Erythroblast (primary cell): ENCODE results near the gene BLOC1S5.

Experiments
- DNase-seq, 2 experiments: peaks; one replicate each; lab custom pipeline; 2025; lab: John Stamatoyannopoulos, UW
- GATA1 ChIP-seq: IDR thresholded peaks from 2 replicates; pipeline ENCODE4 v1.6.1; 2011; ENCODE audit warnings: low read depth, mild to moderate bottlenecking, control low read depth, low read length, moderate library complexity
- POLR2A ChIP-seq: IDR thresholded peaks from 2 replicates; pipeline ENCODE4 v1.6.1; 2011; ENCODE audit warnings: mild to moderate bottlenecking, low read length

BLOC1S5 gene

DNA sequence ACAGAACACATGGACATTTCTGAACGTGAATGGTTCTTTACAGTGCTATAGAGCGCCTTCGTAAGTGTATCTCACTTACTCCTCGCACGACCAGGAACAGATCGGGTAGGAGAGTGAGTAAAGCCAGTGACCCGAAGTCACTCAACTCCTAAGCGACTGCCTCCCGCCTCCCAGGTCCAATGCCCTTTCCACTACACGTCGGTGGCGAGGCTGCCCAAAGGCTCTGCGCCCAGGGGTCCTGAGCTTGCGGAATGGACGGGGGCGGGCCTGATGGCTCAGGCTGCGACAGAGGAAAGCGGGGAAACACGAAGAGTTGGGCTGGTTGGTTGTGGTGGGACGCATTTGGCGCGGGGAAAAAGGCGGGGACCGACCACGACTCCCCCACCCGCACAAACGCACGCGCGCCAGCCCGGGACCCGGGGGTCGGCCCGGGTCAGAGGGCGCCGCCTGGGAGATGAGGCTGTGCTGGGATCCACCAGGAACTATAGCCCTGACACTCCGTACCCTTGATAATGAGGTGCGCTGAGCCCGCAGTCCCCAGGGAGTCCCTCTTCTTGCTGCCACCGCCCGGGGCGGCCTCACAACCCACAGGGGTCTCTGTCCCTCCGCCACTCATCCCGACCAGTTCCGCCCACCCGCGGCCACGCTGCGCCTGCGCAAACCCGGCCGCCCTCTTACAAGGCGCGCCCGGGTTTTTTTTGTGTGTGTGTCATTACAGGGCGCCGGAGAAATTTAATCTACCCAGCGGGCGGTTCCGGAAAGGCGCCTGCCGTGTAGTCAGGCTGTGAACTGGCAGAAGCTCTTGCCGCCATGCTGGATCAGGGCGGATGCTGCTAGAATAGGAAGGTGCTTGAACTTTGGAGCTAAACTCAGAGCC, at the start of gene BLOC1S5:
BLOC1S5 (minus strand) TSS at position 629 of the 877 bp plus-strand sequence; CDS start at position 616, 13 bp downstream.
- TF ChIP-seq GATA1, result no peak
- peak; percentile 78 for TF ChIP-seq POLR2A
- DNase-seq, result peak; percentile 98

GRCh38 chr6:8113131-8113654, 49.0 kb upstream of the BLOC1S5 start:
- TF ChIP-seq POLR2A, result no peak
- no peak for TF ChIP-seq GATA1
- DNase-seq, result no peak

GRCh38 chr6:8110725-8111124, 46.5 kb upstream of the BLOC1S5 start:
- TF ChIP-seq POLR2A, result no peak
- TF ChIP-seq GATA1, result no peak
- no peak for DNase-seq

- TF ChIP-seq GATA1 (no peak), POLR2A (no peak)
- no peak for DNase-seq
Observed at GRCh38 chr6:8110117-8110721, 46.0 kb upstream of the BLOC1S5 start.

GRCh38 chr6:8108759-8109539, 44.8 kb upstream of the BLOC1S5 start:
- TF ChIP-seq POLR2A, result no peak
- TF ChIP-seq GATA1, result no peak
- DNase-seq, result no peak

DNA sequence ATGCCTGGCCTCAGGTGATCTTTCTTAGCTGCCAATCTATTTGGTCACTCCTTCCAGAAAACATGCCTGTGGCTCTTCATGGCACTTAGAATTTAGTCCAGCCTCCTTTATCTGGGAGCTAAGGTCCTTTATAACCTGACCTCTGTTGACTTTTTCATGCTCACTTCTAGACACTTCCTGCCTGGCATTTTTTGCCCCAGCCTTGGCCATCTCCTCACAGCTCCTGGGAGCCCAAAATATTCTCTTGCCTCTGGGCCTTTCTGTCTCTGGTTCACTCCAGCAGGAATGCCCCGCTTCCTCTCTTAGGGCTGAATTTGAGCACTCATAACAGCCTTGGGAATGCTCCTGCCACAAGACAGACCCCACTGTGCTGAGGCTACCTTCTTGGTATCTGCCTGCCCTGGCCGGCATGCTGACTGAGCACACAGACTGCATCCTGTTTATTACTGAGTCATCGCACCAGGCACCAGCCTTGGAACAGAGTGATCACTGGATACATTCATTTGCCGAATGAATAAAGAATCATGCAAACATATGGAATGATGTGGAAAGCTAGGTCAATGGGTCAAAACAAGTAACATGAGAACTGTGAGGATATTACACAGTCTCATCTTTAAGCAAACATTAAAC, 44.0 kb upstream of the BLOC1S5 start:
- TF ChIP-seq GATA1 (no peak), POLR2A (no peak)
- DNase-seq, result peak in 1 of 2 experiments; percentile 5

- TF ChIP-seq GATA1, result no peak
- TF ChIP-seq POLR2A, result no peak
- no peak for DNase-seq
Observed at GRCh38 chr6:8105791-8106190, 41.6 kb upstream of the BLOC1S5 start.

GRCh38 chr6:8103726-8104125, 39.5 kb upstream of the BLOC1S5 start:
- DNase-seq, result no peak
- TF ChIP-seq GATA1 (no peak), POLR2A (no peak)

GRCh38 chr6:8102122-8102958, 38.2 kb upstream of the BLOC1S5 start, which contains the start of gene EEF1E1:
Gene EEF1E1 (minus strand): TSS chr6:8102548. CDS start chr6:8102521, 27 bp downstream.
- peak; percentile 96 for DNase-seq
- TF ChIP-seq POLR2A, result peak; percentile 84
- no peak for TF ChIP-seq GATA1

- peak; percentile 68 for DNase-seq
- no peak for TF ChIP-seq POLR2A
- TF ChIP-seq GATA1, result no peak
Observed at GRCh38 chr6:8100159-8100854, 36.1 kb upstream of the BLOC1S5 start.

DNA sequence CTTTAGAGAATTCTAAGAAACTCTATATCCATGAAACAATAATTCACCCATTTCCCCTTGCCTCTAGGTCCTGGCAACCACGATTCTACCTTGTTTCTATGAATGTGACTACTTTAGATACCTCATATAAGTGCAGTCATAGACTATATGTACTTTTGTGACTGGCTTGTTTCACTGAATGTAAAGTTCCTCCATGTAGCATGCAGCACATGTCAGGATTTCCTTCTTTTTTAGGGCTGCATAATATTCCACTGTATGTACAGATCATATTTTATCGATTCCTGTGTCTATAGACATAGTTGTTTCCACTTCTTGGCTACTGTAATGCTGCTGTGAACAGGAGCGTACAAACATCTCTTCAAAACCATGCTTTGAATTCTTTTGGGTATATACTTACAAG, 26.5 kb upstream of the BLOC1S5 start:
- DNase-seq, result no peak
- TF ChIP-seq POLR2A (no peak), GATA1 (no peak)
